Vagina (tissue), 2 donors: ENCODE data around the gene ABCB4. TPM values are rescaled to one million over a fixed set of nuclear protein-coding genes. Genes with fewer than 3 reads are reported as not detected.

ENCODE experiments used
- DNase-seq, 2 donors: peaks; one replicate each; pipeline ENCODE4 v3.0.0-alpha.2; 2017; ENCODE audit errors: extremely low spot score in 2 of 2
- H3K27ac ChIP-seq: fragments of 200-600 bp; sonication (generic); one replicate; pipeline ENCODE4 v1.5.1; 2019
- H3K27me3 ChIP-seq: fragments of 200-600 bp; sonication (generic); one replicate; pipeline ENCODE4 v1.5.1; 2019
- H3K36me3 ChIP-seq, 2 donors: fragments of 200-600 bp; sonication (generic); one replicate each; pipeline ENCODE4 v1.5.1; 2017 to 2019
- H3K4me1 ChIP-seq: fragments of 200-600 bp; sonication (generic); one replicate; pipeline ENCODE4 v1.5.1; 2019
- H3K4me3 ChIP-seq, 2 donors: fragments of 200-600 bp; sonication (generic); 1 replicate in 1 of 2; 2 replicates in 1 of 2; pipeline ENCODE4 v1.5.1; 2016 to 2019
- H3K9me3 ChIP-seq: fragments of 200-600 bp; sonication (generic); one replicate; pipeline ENCODE4 v1.5.1; 2019
- POLR2A ChIP-seq, 2 donors: fragments of 450-650 bp; IDR thresholded peaks; one replicate each; pipeline ENCODE4 v1.6.1; 2017; ENCODE audit warnings: antibody characterized with exemption in 2 of 2, mild to moderate bottlenecking in 2 of 2, moderate library complexity in 2 of 2
- POLR2AphosphoS5 ChIP-seq, 2 donors: sonication (generic); formaldehyde crosslinking; IDR thresholded peaks; one replicate each; pipeline ENCODE4 v1.9.0; 2017; ENCODE audit warnings: antibody characterized with exemption in 2 of 2, mild to moderate bottlenecking in 2 of 2, low read depth in 1 of 2; ENCODE audit not compliant: insufficient read depth in 1 of 2
- intact Hi-C: fragments of 100-400 bp; cut with DNase I; formaldehyde crosslinking; loops from one replicate; pipeline ENCODE4 v1.15.1; 2023
- total RNA-seq: library from RNA; depleted of rRNA; stranded (reverse); fragments of >200 nt; gene quantifications from one replicate; pipeline ENCODE4 v1.2.3, GENCODE V29; 2016
- TF ChIP-seq, protein P1 (sequence below), 3 experiments: fragments of 450-650 bp in 2 of 3; fragments of 200-600 bp in 1 of 3; sonication (generic) in 1 of 3; IDR thresholded peaks; one replicate each; pipeline ENCODE4 v1.5.1; 2017 to 2019; ENCODE audit warnings: antibody characterized with exemption in 3 of 3, mild to moderate bottlenecking in 2 of 3, moderate library complexity in 2 of 3

ABCB4 gene
- total RNA-seq, 1 donor from 2014 or later: 0.49 TPM

DNA sequence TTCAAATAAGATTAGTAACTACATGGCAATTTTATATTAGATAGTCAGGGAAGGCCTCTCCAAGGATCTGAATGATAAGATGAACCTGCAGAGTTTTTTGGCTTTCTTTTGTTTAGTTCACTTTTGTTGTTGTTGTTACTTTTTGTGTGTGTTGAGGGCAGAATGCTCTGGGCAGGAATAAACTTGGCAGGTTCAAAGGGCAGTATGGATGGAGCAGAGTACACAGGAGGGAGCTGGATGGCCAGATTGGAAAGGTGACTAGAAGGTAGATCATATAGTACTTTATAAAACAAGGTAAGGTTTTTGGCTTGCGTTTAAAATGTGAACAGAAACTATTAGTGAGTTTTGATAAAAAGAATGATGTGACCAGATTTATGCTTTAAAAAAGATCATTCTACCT, 112.1 kb downstream of the ABCB4 start:
- no peak overlapping the region for H3K27ac ChIP-seq
- DNase-seq: no peak
- H3K4me1 ChIP-seq: no peaks in the 10 kb centered on the region
- intact Hi-C loops: no loop called here
- peaks cover 0 to 4% of the 10 kb centered on the region in 2 donors for H3K36me3 ChIP-seq
- H3K4me3 ChIP-seq: no peak overlapping the region
- TF ChIP-seq, protein P1, sequence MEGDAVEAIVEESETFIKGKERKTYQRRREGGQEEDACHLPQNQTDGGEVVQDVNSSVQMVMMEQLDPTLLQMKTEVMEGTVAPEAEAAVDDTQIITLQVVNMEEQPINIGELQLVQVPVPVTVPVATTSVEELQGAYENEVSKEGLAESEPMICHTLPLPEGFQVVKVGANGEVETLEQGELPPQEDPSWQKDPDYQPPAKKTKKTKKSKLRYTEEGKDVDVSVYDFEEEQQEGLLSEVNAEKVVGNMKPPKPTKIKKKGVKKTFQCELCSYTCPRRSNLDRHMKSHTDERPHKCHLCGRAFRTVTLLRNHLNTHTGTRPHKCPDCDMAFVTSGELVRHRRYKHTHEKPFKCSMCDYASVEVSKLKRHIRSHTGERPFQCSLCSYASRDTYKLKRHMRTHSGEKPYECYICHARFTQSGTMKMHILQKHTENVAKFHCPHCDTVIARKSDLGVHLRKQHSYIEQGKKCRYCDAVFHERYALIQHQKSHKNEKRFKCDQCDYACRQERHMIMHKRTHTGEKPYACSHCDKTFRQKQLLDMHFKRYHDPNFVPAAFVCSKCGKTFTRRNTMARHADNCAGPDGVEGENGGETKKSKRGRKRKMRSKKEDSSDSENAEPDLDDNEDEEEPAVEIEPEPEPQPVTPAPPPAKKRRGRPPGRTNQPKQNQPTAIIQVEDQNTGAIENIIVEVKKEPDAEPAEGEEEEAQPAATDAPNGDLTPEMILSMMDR (IDR thresholded peaks at IDR 0.05): no peak
- TF ChIP-seq POLR2AphosphoS5 (IDR thresholded peaks at IDR 0.05; ENCODE audit: insufficient read depth in 1 of 2, low read depth in 1 of 2) (no peak), POLR2A (IDR thresholded peaks at IDR 0.05) (no peak)
- no peaks in the 10 kb centered on the region for H3K27me3 ChIP-seq
- H3K9me3 ChIP-seq: no peaks in the 10 kb centered on the region

DNA sequence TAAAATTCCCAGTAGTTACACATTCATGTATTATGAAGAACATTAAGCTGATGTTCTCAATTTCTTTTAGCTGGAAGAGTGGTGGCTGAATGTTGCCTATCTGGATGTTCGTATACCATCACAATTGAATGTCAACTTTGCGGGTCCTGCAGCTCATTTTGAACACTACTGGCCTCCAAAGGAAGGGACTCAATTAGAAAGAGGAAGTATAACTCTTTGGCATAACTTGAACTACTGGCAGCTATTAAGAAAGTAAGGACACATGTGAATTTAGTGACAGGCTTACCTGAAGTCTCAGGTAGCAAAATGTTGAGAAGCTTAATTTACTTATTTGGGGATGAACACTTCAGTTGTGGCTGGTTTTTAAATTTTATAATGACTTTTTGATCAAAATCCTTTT, 114.2 kb downstream of the ABCB4 start:
- H3K9me3 ChIP-seq: no peaks in the 10 kb centered on the region
- H3K4me1 ChIP-seq: no peaks in the 10 kb centered on the region
- intact Hi-C loops: no loop called here
- no peaks in the 10 kb centered on the region for H3K27me3 ChIP-seq
- H3K27ac ChIP-seq: no peak overlapping the region
- H3K36me3 ChIP-seq: peaks cover 0 to 7% of the 10 kb centered on the region in 2 donors
- no peak overlapping the region for H3K4me3 ChIP-seq
- TF ChIP-seq POLR2AphosphoS5 (IDR thresholded peaks at IDR 0.05; ENCODE audit: insufficient read depth in 1 of 2, low read depth in 1 of 2) (no peak), POLR2A (IDR thresholded peaks at IDR 0.05) (no peak)
- TF ChIP-seq, protein P1 (IDR thresholded peaks at IDR 0.05): no peak
- no peak for DNase-seq

GRCh38 chr7:87359366-87359765, 116.1 kb downstream of the ABCB4 start:
- no peak for DNase-seq
- TF ChIP-seq POLR2A (IDR thresholded peaks at IDR 0.05): no peak
- TF ChIP-seq POLR2AphosphoS5 (IDR thresholded peaks at IDR 0.05; ENCODE audit: insufficient read depth in 1 of 2, low read depth in 1 of 2): peak in 1 of 2 donors; percentile 9
- TF ChIP-seq, protein P1 (IDR thresholded peaks at IDR 0.05): no peak
- Histone ChIP-seq H3K27me3 (no peaks in the 10 kb centered on the region), H3K4me3 (no peak overlapping the region), H3K9me3 (no peaks in the 10 kb centered on the region), H3K4me1 (no peaks in the 10 kb centered on the region), H3K36me3 (peaks cover 0 to 21% of the 10 kb centered on the region in 2 donors), H3K27ac (no peak overlapping the region)
- intact Hi-C loops: loop anchor here (10.0 kb wide), 1 partner anchor 115 kb away; no protein-coding TSS in a partner anchor

- no peak overlapping the region for H3K4me3 ChIP-seq
- no peaks in the 10 kb centered on the region for H3K27me3 ChIP-seq
- no peak for TF ChIP-seq POLR2AphosphoS5 (IDR thresholded peaks at IDR 0.05; ENCODE audit: insufficient read depth in 1 of 2, low read depth in 1 of 2)
- TF ChIP-seq POLR2A (IDR thresholded peaks at IDR 0.05): no peak
- TF ChIP-seq, protein P1 (IDR thresholded peaks at IDR 0.05): no peak
- intact Hi-C loops: loop anchor here (10.0 kb wide), 1 partner anchor 112 kb away; no protein-coding TSS in a partner anchor
- H3K36me3 ChIP-seq: peaks cover 0 to 45% of the 10 kb centered on the region in 2 donors
- DNase-seq: no peak
- H3K4me1 ChIP-seq: no peaks in the 10 kb centered on the region
- no peaks in the 10 kb centered on the region for H3K9me3 ChIP-seq
- no peak overlapping the region for H3K27ac ChIP-seq
Observed at GRCh38 chr7:87356448-87356847, 119.0 kb downstream of the ABCB4 start.

- no peak for TF ChIP-seq POLR2AphosphoS5 (IDR thresholded peaks at IDR 0.05; ENCODE audit: insufficient read depth in 1 of 2, low read depth in 1 of 2)
- TF ChIP-seq, protein P1 (IDR thresholded peaks at IDR 0.05): no peak
- no peak for TF ChIP-seq POLR2A (IDR thresholded peaks at IDR 0.05)
- intact Hi-C loops: loop anchor here (10.0 kb wide), 1 partner anchor 110 kb away; no protein-coding TSS in a partner anchor
- H3K9me3 ChIP-seq: no peaks in the 10 kb centered on the region
- peaks cover 0 to 57% of the 10 kb centered on the region in 2 donors for H3K36me3 ChIP-seq
- H3K4me1 ChIP-seq: no peaks in the 10 kb centered on the region
- H3K27me3 ChIP-seq: no peaks in the 10 kb centered on the region
- no peak overlapping the region for H3K27ac ChIP-seq
- DNase-seq: no peak
- no peak overlapping the region for H3K4me3 ChIP-seq
Observed at GRCh38 chr7:87354749-87355148, 120.7 kb downstream of the ABCB4 start.
